C1 segment of cervical spinal cord (tissue), 14 donors: ENCODE measurements around the gene C16orf90.

ENCODE experiments used
- DNase-seq, 14 donors: peaks; one replicate each; lab custom pipeline; 2025; lab: John Stamatoyannopoulos, UW

Gene C16orf90

GRCh38 chr16:3465911-3466584 lies 29.2 kb downstream of the C16orf90 start:
- no peak for DNase-seq

- DNase-seq, result no peak
These were observed 30.0 kb downstream of the C16orf90 start for GRCh38 chr16:3465301-3465700.

GRCh38 chr16:3461151-3461550 lies 34.1 kb downstream of the C16orf90 start:
- DNase-seq, result no peak

- no peak for DNase-seq
These were observed 34.7 kb downstream of the C16orf90 start for GRCh38 chr16:3460585-3460984.

- no peak for DNase-seq
These were observed 35.2 kb downstream of the C16orf90 start for GRCh38 chr16:3460121-3460520.

GRCh38 chr16:3459401-3460090 lies 35.7 kb downstream of the C16orf90 start:
- DNase-seq, result peak in 1 of 14 donors; percentile 22

- peak in 2 of 14 donors; percentile 17 to 50 for DNase-seq
These were observed 36.4 kb downstream of the C16orf90 start for GRCh38 chr16:3458852-3459361.

GRCh38 chr16:3458278-3458851 lies 36.9 kb downstream of the C16orf90 start:
- DNase-seq, result peak in 9 of 14 donors; percentile 22 to 60 (median 38)

- peak; percentile 79 to 97 (median 90) for DNase-seq
These were observed 37.6 kb downstream of the C16orf90 start for GRCh38 chr16:3457434-3458252.

- DNase-seq, result no peak
These were observed 40.6 kb downstream of the C16orf90 start for GRCh38 chr16:3454631-3455147.

GRCh38 chr16:3454093-3454492 lies 41.2 kb downstream of the C16orf90 start:
- DNase-seq, result no peak

GRCh38 chr16:3444032-3444388 lies 51.3 kb downstream of the C16orf90 start:
- DNase-seq, result no peak
